Osteoblast (primary cell): Measurements from ENCODE around the gene PRSS21. TPM values are rescaled to one million over a fixed set of nuclear protein-coding genes. Genes with fewer than 3 reads are reported as not detected.

Experiments
- DNase-seq: peaks from one replicate; pipeline ENCODE4 v3.0.0; 2011; ENCODE audit warnings: low spot score, mixed read lengths; ENCODE audit not compliant: insufficient read length; ENCODE audit errors: missing footprints
- H2AFZ ChIP-seq: 2 replicates; pipeline ENCODE4 v1.6.0; 2011; ENCODE audit warnings: mild to moderate bottlenecking, low read length
- H3K27ac ChIP-seq: 2 replicates; pipeline ENCODE4 v1.5.1; 2011; ENCODE audit warnings: mild to moderate bottlenecking, low read depth, low read length, moderate library complexity
- H3K27me3 ChIP-seq: 2 replicates; pipeline ENCODE4 v1.6.0; 2012; ENCODE audit warnings: mild to moderate bottlenecking, control low read depth, inconsistent platforms, low read length, moderate library complexity; ENCODE audit not compliant: insufficient read depth
- H3K36me3 ChIP-seq: 2 replicates; pipeline ENCODE4 v1.5.1; 2011; ENCODE audit warnings: mild to moderate bottlenecking, low read length, control low read depth, moderate library complexity; ENCODE audit not compliant: insufficient read depth
- H3K4me1 ChIP-seq: 2 replicates; pipeline ENCODE4 v1.5.1; 2011; ENCODE audit warnings: mild to moderate bottlenecking, low read length, control low read depth, moderate library complexity; ENCODE audit not compliant: insufficient read depth
- H3K4me2 ChIP-seq: 2 replicates; pipeline ENCODE4 v1.6.0; 2011; ENCODE audit warnings: mild to moderate bottlenecking, low read length; ENCODE audit not compliant: insufficient read depth
- H3K4me3 ChIP-seq: fragments of 200-600 bp; sonication (generic); 3 replicates; pipeline ENCODE4 v1.5.1; 2012; ENCODE audit warnings: mild to moderate bottlenecking, low read length, inconsistent platforms; ENCODE audit not compliant: insufficient read depth
- H3K79me2 ChIP-seq: 2 replicates; pipeline ENCODE4 v1.6.0; 2012; ENCODE audit warnings: mild to moderate bottlenecking, low read length, control low read depth, inconsistent platforms; ENCODE audit not compliant: insufficient read depth
- H3K9me3 ChIP-seq: 2 replicates; pipeline ENCODE4 v1.5.1; 2011; ENCODE audit warnings: low read depth, low read length, control low read depth
- H4K20me1 ChIP-seq: 2 replicates; pipeline ENCODE4 v1.6.0; 2012; ENCODE audit warnings: mild to moderate bottlenecking, low read length, control low read depth; ENCODE audit not compliant: insufficient read depth
- CTCF ChIP-seq: IDR thresholded peaks from 2 replicates; pipeline ENCODE4 v1.5.1; 2011; ENCODE audit warnings: mild to moderate bottlenecking, low read depth, low read length, moderate library complexity; ENCODE audit errors: extremely low read depth
- total RNA-seq: library from RNA; depleted of rRNA; stranded (reverse); fragments of >200 nt; gene quantifications from 2 replicates; pipeline ENCODE4 v1.2.3, GENCODE V29; 2012

The PRSS21 gene
- total RNA-seq, 1 donor: not detected

- Histone ChIP-seq H3K79me2 (no peaks in the 10 kb centered on the region), H3K4me2 (no peak overlapping the region), H3K9me3 (no peaks in the 10 kb centered on the region), H4K20me1 (no peaks in the 10 kb centered on the region), H3K27ac (no peak overlapping the region), H3K4me3 (no peak overlapping the region), H2AFZ (peak overlapping the region; percentile 35), H3K36me3 (no peaks in the 10 kb centered on the region), H3K4me1 (no peaks in the 10 kb centered on the region), H3K27me3 (peaks cover 37% of the 10 kb centered on the region)
- peak; percentile 73 for DNase-seq
- no peak for TF ChIP-seq CTCF
These were observed 5.2 kb upstream of the PRSS21 start for GRCh38 chr16:2811703-2812471.

- Histone ChIP-seq H3K4me1 (no peaks in the 10 kb centered on the region), H3K4me2 (no peak overlapping the region), H3K9me3 (no peaks in the 10 kb centered on the region), H3K79me2 (no peaks in the 10 kb centered on the region), H4K20me1 (no peaks in the 10 kb centered on the region), H3K4me3 (no peak overlapping the region), H3K36me3 (no peaks in the 10 kb centered on the region), H2AFZ (no peak overlapping the region), H3K27me3 (peaks cover 33% of the 10 kb centered on the region), H3K27ac (no peak overlapping the region)
- no peak for TF ChIP-seq CTCF
- peak; percentile 52 for DNase-seq
These were observed 3.2 kb upstream of the PRSS21 start for GRCh38 chr16:2813771-2814221.

- Histone ChIP-seq H3K27ac (no peak overlapping the region), H3K4me3 (no peak overlapping the region), H3K4me2 (no peak overlapping the region), H3K9me3 (no peaks in the 10 kb centered on the region), H4K20me1 (no peaks in the 10 kb centered on the region), H3K79me2 (no peaks in the 10 kb centered on the region), H2AFZ (no peak overlapping the region), H3K27me3 (peaks cover 33% of the 10 kb centered on the region), H3K4me1 (no peaks in the 10 kb centered on the region), H3K36me3 (no peaks in the 10 kb centered on the region)
- no peak for TF ChIP-seq CTCF
- no peak for DNase-seq
These were observed 2.3 kb upstream of the PRSS21 start for GRCh38 chr16:2814551-2815298.

- Histone ChIP-seq H3K27ac (no peak overlapping the region), H3K27me3 (peaks cover 29% of the 10 kb centered on the region), H3K79me2 (no peaks in the 10 kb centered on the region), H3K36me3 (no peaks in the 10 kb centered on the region), H3K4me3 (no peak overlapping the region), H4K20me1 (no peaks in the 10 kb centered on the region), H2AFZ (no peak overlapping the region), H3K4me1 (no peaks in the 10 kb centered on the region), H3K9me3 (no peaks in the 10 kb centered on the region), H3K4me2 (no peak overlapping the region)
- no peak for TF ChIP-seq CTCF
- DNase-seq: peak; percentile 74
These were observed 1.7 kb upstream of the PRSS21 start for GRCh38 chr16:2815299-2815771.
